ENCODE measurements around the gene SOX6.

- TF ChIP-seq CTCF (IDR thresholded peaks at IDR 0.05) (no peak), POLR2A (IDR thresholded peaks at IDR 0.05) (no peak)
Observed at GRCh38 chr11:15970506-15971214, 385.7 kb downstream of the SOX6 start.

Data from uterus (tissue), 2 donors.